Esophagus squamous epithelium (tissue), 4 donors: ENCODE data around the gene UBE3B.

Source experiments
- POLR2A ChIP-seq, 4 donors: fragments of 450-650 bp; IDR thresholded peaks; one replicate each; pipeline ENCODE4 v1.6.1; 2017; ENCODE audit warnings: antibody characterized with exemption in 4 of 4, mild to moderate bottlenecking in 4 of 4, moderate library complexity in 3 of 4
- TF ChIP-seq, protein P1 (sequence below), 6 experiments: fragments of 450-650 bp in 4 of 6; fragments of 200-600 bp in 2 of 6; sonication (generic) in 2 of 6; IDR thresholded peaks; one replicate each; pipeline ENCODE4 v1.5.1; 2016 to 2019; ENCODE audit warnings: antibody characterized with exemption in 6 of 6, mild to moderate bottlenecking in 4 of 6, moderate library complexity in 4 of 6

DNA sequence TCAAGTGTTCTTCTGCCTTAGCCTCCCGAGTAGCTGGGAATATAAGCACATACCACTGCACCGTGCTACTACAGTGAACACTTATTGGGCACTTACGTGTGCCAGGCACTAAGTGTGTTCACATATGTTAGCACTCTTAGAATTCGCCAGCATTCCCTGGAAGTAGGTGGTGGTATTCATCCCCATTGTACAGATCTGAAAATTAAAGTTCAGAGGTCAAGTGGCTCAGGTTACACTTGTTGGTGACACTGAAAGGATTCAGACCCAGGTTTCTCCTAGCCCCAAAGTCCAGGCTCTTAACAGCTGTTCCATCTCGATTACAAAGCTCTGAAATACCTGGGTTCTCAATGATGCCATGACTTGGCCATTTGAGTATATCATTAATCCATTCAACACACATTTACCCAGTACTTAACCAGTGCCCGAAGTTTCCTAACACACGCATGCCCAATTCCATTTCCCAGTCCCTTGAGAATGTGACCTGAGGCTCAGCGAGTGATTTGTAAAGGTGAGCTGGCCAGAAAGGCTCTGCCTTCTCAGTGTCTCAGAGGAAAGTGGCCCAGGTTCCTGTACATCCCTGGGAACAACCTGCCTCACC, 101.0 kb downstream of the UBE3B start:
- TF ChIP-seq, protein P1, sequence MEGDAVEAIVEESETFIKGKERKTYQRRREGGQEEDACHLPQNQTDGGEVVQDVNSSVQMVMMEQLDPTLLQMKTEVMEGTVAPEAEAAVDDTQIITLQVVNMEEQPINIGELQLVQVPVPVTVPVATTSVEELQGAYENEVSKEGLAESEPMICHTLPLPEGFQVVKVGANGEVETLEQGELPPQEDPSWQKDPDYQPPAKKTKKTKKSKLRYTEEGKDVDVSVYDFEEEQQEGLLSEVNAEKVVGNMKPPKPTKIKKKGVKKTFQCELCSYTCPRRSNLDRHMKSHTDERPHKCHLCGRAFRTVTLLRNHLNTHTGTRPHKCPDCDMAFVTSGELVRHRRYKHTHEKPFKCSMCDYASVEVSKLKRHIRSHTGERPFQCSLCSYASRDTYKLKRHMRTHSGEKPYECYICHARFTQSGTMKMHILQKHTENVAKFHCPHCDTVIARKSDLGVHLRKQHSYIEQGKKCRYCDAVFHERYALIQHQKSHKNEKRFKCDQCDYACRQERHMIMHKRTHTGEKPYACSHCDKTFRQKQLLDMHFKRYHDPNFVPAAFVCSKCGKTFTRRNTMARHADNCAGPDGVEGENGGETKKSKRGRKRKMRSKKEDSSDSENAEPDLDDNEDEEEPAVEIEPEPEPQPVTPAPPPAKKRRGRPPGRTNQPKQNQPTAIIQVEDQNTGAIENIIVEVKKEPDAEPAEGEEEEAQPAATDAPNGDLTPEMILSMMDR (IDR thresholded peaks at IDR 0.05): no peak
- no peak for TF ChIP-seq POLR2A (IDR thresholded peaks at IDR 0.05)
